Natural killer cell treated with Interleukin-12 subunit alpha and Interleukin-12 subunit beta and Interleukin-15 and Interleukin-18, amount 100 ng/mL, for 72 hours (primary cell): ENCODE measurements around the gene GALNT18. TPM values are rescaled to one million over a fixed set of nuclear protein-coding genes. Genes with fewer than 3 reads are reported as not detected.

Experiments used
- ATAC-seq, 2 donors: fragments of 150-1000 bp; cut with Tn5 transposase in 1 of 2; sonication (Bioruptor Pico), chemical (Tn5 transposase) in 1 of 2; 2 replicates each; pipeline ENCODE4 v1.10.0; 2021
- DNase-seq: peaks from one replicate; pipeline ENCODE4 v3.0.0; 2022; ENCODE audit warnings: low spot score
- H3K27ac Mint-ChIP-seq, 2 donors: 1 replicate in 1 of 2; 2 replicates in 1 of 2; pipeline ENCODE4 v1.8.0; 2022; ENCODE audit warnings: mixed read lengths in 2 of 2, mild to moderate bottlenecking in 1 of 2, moderate library complexity in 1 of 2
- H3K27me3 Mint-ChIP-seq, 2 donors: 1 replicate in 1 of 2; 2 replicates in 1 of 2; pipeline ENCODE4 v1.8.0; 2022; ENCODE audit warnings: mixed read lengths in 2 of 2
- H3K36me3 Mint-ChIP-seq: one replicate; pipeline ENCODE4 v1.8.0; 2022; ENCODE audit warnings: mixed read lengths
- H3K4me1 Mint-ChIP-seq, 2 donors: 1 replicate in 1 of 2; 2 replicates in 1 of 2; pipeline ENCODE4 v1.8.0; 2022; ENCODE audit warnings: low read depth in 2 of 2, mixed read lengths in 2 of 2, mild to moderate bottlenecking in 1 of 2
- H3K4me3 Mint-ChIP-seq: one replicate; pipeline ENCODE4 v1.8.0; 2022; ENCODE audit warnings: mixed read lengths
- H3K9me3 Mint-ChIP-seq: 2 replicates; pipeline ENCODE4 v1.8.0; 2022; ENCODE audit warnings: mixed read lengths
- total RNA-seq, 2 donors: library from RNA; stranded (reverse); gene quantifications; one replicate each; pipeline ENCODE4 v1.2.3, GENCODE V29; 2022

Gene GALNT18
- total RNA-seq: under 1 TPM; 0.29 to 0.73 TPM

GRCh38 chr11:11621573-11622339 is at the start of gene GALNT18:
GALNT18 (minus strand) TSS chr11:11622005.
- no peaks in the 10 kb centered on the region for H3K36me3 Mint-ChIP-seq
- peaks cover 0 to 4% of the 10 kb centered on the region in 2 donors for H3K4me1 Mint-ChIP-seq
- H3K27me3 Mint-ChIP-seq: peaks cover 28 to 47% of the 10 kb centered on the region in 2 donors
- ATAC-seq (peak; percentile 97 to 99), DNase-seq (peak; percentile 90)
- peak within 1 kb of the TSS; percentile 66 for H3K4me3 Mint-ChIP-seq
- H3K27ac Mint-ChIP-seq: no peak within 1 kb of the TSS
- H3K9me3 Mint-ChIP-seq: no peaks in the 10 kb centered on the region

- H3K36me3 Mint-ChIP-seq: no peaks in the 10 kb centered on the region
- no peak overlapping the region for H3K4me3 Mint-ChIP-seq
- peaks cover 16 to 25% of the 10 kb centered on the region in 2 donors for H3K27me3 Mint-ChIP-seq
- no peak for DNase-seq
- no peaks in the 10 kb centered on the region for H3K4me1 Mint-ChIP-seq
- H3K27ac Mint-ChIP-seq: no peak overlapping the region
- ATAC-seq: no peak
- no peaks in the 10 kb centered on the region for H3K9me3 Mint-ChIP-seq
Measured at GRCh38 chr11:11670574-11670973, 48.8 kb upstream of the GALNT18 start.

GRCh38 chr11:11669233-11669846 is 47.5 kb upstream of the GALNT18 start:
- no peak for ATAC-seq
- no peaks in the 10 kb centered on the region for H3K9me3 Mint-ChIP-seq
- H3K4me3 Mint-ChIP-seq: no peak overlapping the region

GRCh38 chr11:11668781-11669180 is 47.0 kb upstream of the GALNT18 start:
- ATAC-seq: no peak
- DNase-seq: no peak
- Mint-ChIP-seq H3K27me3 (peaks cover 24 to 31% of the 10 kb centered on the region in 2 donors), H3K36me3 (no peaks in the 10 kb centered on the region), H3K27ac (no peak overlapping the region), H3K4me1 (no peaks in the 10 kb centered on the region), H3K9me3 (no peaks in the 10 kb centered on the region), H3K4me3 (no peak overlapping the region)

More at GRCh38 chr11:11669233-11669846, 47.5 kb upstream of the GALNT18 start:
- H3K4me1 Mint-ChIP-seq: no peaks in the 10 kb centered on the region
- peaks cover 20 to 31% of the 10 kb centered on the region in 2 donors for H3K27me3 Mint-ChIP-seq
- no peak overlapping the region for H3K27ac Mint-ChIP-seq
- no peaks in the 10 kb centered on the region for H3K36me3 Mint-ChIP-seq
- no peak for DNase-seq

- Mint-ChIP-seq H3K4me3 (no peak overlapping the region), H3K4me1 (no peaks in the 10 kb centered on the region), H3K36me3 (no peaks in the 10 kb centered on the region), H3K27me3 (peaks cover 24 to 31% of the 10 kb centered on the region in 2 donors), H3K9me3 (no peaks in the 10 kb centered on the region), H3K27ac (no peak overlapping the region)
- no peak for DNase-seq
- no peak for ATAC-seq
Measured at GRCh38 chr11:11668274-11668673, 46.5 kb upstream of the GALNT18 start.

- H3K27me3 Mint-ChIP-seq: peaks cover 22 to 31% of the 10 kb centered on the region in 2 donors
- H3K4me1 Mint-ChIP-seq: no peaks in the 10 kb centered on the region
- H3K4me3 Mint-ChIP-seq: no peak overlapping the region
- ATAC-seq: no peak
- no peaks in the 10 kb centered on the region for H3K9me3 Mint-ChIP-seq
- H3K36me3 Mint-ChIP-seq: no peaks in the 10 kb centered on the region
- DNase-seq: no peak
- H3K27ac Mint-ChIP-seq: no peak overlapping the region
Measured at GRCh38 chr11:11667056-11667455, 45.3 kb upstream of the GALNT18 start.

GRCh38 chr11:11665407-11665806 is 43.6 kb upstream of the GALNT18 start:
- DNase-seq (no peak), ATAC-seq (no peak)
- no peak overlapping the region for H3K4me3 Mint-ChIP-seq
- no peaks in the 10 kb centered on the region for H3K36me3 Mint-ChIP-seq
- peaks cover 22 to 31% of the 10 kb centered on the region in 2 donors for H3K27me3 Mint-ChIP-seq
- H3K27ac Mint-ChIP-seq: no peak overlapping the region
- no peaks in the 10 kb centered on the region for H3K9me3 Mint-ChIP-seq
- H3K4me1 Mint-ChIP-seq: no peaks in the 10 kb centered on the region

- no peaks in the 10 kb centered on the region for H3K9me3 Mint-ChIP-seq
- DNase-seq: no peak
- no peaks in the 10 kb centered on the region for H3K36me3 Mint-ChIP-seq
- no peak overlapping the region for H3K27ac Mint-ChIP-seq
- peaks cover 22 to 31% of the 10 kb centered on the region in 2 donors for H3K27me3 Mint-ChIP-seq
- no peak for ATAC-seq
- H3K4me1 Mint-ChIP-seq: no peaks in the 10 kb centered on the region
- H3K4me3 Mint-ChIP-seq: no peak overlapping the region
Measured at GRCh38 chr11:11663907-11664306, 42.1 kb upstream of the GALNT18 start.

GRCh38 chr11:11662578-11662977 is 40.8 kb upstream of the GALNT18 start:
- DNase-seq (no peak), ATAC-seq (no peak)
- no peak overlapping the region for H3K27ac Mint-ChIP-seq
- H3K36me3 Mint-ChIP-seq: no peaks in the 10 kb centered on the region
- no peaks in the 10 kb centered on the region for H3K4me1 Mint-ChIP-seq
- peaks cover 18 to 21% of the 10 kb centered on the region in 2 donors for H3K27me3 Mint-ChIP-seq
- H3K4me3 Mint-ChIP-seq: no peak overlapping the region
- H3K9me3 Mint-ChIP-seq: no peaks in the 10 kb centered on the region

GRCh38 chr11:11661326-11662040 is 39.7 kb upstream of the GALNT18 start:
- H3K27me3 Mint-ChIP-seq: peaks cover 18 to 19% of the 10 kb centered on the region in 2 donors
- no peak for DNase-seq
- no peaks in the 10 kb centered on the region for H3K36me3 Mint-ChIP-seq
- no peak overlapping the region for H3K4me3 Mint-ChIP-seq
- no peaks in the 10 kb centered on the region for H3K4me1 Mint-ChIP-seq
- H3K9me3 Mint-ChIP-seq: no peaks in the 10 kb centered on the region
- ATAC-seq: no peak
- no peak overlapping the region for H3K27ac Mint-ChIP-seq

- Mint-ChIP-seq H3K4me3 (no peak overlapping the region), H3K4me1 (no peaks in the 10 kb centered on the region)
Measured at GRCh38 chr11:11660363-11660740, 38.5 kb upstream of the GALNT18 start.

GRCh38 chr11:11659567-11660362 is 38.0 kb upstream of the GALNT18 start:
- H3K27me3 Mint-ChIP-seq: peaks cover 21 to 24% of the 10 kb centered on the region in 2 donors

More at GRCh38 chr11:11660363-11660740, 38.5 kb upstream of the GALNT18 start:
- no peaks in the 10 kb centered on the region for H3K9me3 Mint-ChIP-seq
- no peaks in the 10 kb centered on the region for H3K36me3 Mint-ChIP-seq
- H3K27ac Mint-ChIP-seq: no peak overlapping the region
- peaks cover 17 to 18% of the 10 kb centered on the region in 2 donors for H3K27me3 Mint-ChIP-seq
- DNase-seq (no peak), ATAC-seq (no peak)

GRCh38 chr11:11657218-11657955 is 35.6 kb upstream of the GALNT18 start:
- Mint-ChIP-seq H3K27ac (no peak overlapping the region), H3K4me3 (no peak overlapping the region), H3K36me3 (no peaks in the 10 kb centered on the region), H3K9me3 (no peaks in the 10 kb centered on the region), H3K4me1 (no peaks in the 10 kb centered on the region), H3K27me3 (peaks cover 21 to 33% of the 10 kb centered on the region in 2 donors)
- DNase-seq (no peak), ATAC-seq (no peak)

More at GRCh38 chr11:11659567-11660362, 38.0 kb upstream of the GALNT18 start:
- no peak for DNase-seq
- H3K27ac Mint-ChIP-seq: no peak overlapping the region
- H3K4me3 Mint-ChIP-seq: no peak overlapping the region
- H3K9me3 Mint-ChIP-seq: no peaks in the 10 kb centered on the region
- H3K36me3 Mint-ChIP-seq: no peaks in the 10 kb centered on the region
- no peaks in the 10 kb centered on the region for H3K4me1 Mint-ChIP-seq
- no peak for ATAC-seq
